A673 (cell line): ENCODE results near the gene MAST3. TPM values are rescaled to one million over a fixed set of nuclear protein-coding genes. Genes with fewer than 3 reads are reported as not detected.
"Not testable (repeated sequence)": the region's sequence is repeated elsewhere in the genome, so short reads cannot be mapped to it uniquely, and the experiment has no call there.

Experiments used
- BruUV-seq: library from RNA; stranded (reverse); fragments of 400-500 nt; replicated peaks from 2 replicates; lab custom pipeline; 2021; lab: Mats Ljungman, UMichigan
- CTCF ChIA-PET: fragments of 300-600 bp; sonication (Branson Sonifier 250); formaldehyde crosslinking; loops from one replicate; lab custom pipeline; 2022; ENCODE audit warnings: antibody characterized with exemption; lab: Charles Lee
- POLR2A ChIA-PET: fragments of 300-600 bp; sonication (Branson Sonifier 250); formaldehyde crosslinking; loops from one replicate; lab custom pipeline; 2022; ENCODE audit warnings: antibody characterized with exemption; ENCODE audit not compliant: low non-redundant PET; lab: Charles Lee
- DNase-seq: peaks from one replicate; pipeline ENCODE4 v3.0.0-alpha.2; 2015; ENCODE audit warnings: low spot score
- H3K27ac ChIP-seq: fragments of 200-600 bp; sonication (generic); 2 replicates; pipeline ENCODE4 v1.5.1; 2016; ENCODE audit warnings: mixed run types, low read depth, mild to moderate bottlenecking, mixed read lengths, antibody characterized with exemption, low read length; ENCODE audit not compliant: poor library complexity, severe bottlenecking
- H3K27me3 ChIP-seq: fragments of 200-600 bp; sonication (generic); replicated peaks from 2 replicates; pipeline ENCODE4 v1.6.1; 2017; ENCODE audit warnings: mixed run types, low read depth, mild to moderate bottlenecking, mixed read lengths, antibody characterized with exemption, low read length; ENCODE audit not compliant: insufficient read depth, poor library complexity
- H3K36me3 ChIP-seq: fragments of 200-600 bp; sonication (generic); 2 replicates; pipeline ENCODE4 v1.6.1; 2016; ENCODE audit warnings: mixed run types, mild to moderate bottlenecking, mixed read lengths, antibody characterized with exemption, low read length; ENCODE audit not compliant: insufficient read depth, poor library complexity, severe bottlenecking
- H3K4me1 ChIP-seq: fragments of 200-600 bp; sonication (generic); 2 replicates; pipeline ENCODE4 v1.6.1; 2017; ENCODE audit warnings: mixed run types, mild to moderate bottlenecking, mixed read lengths, antibody characterized with exemption, low read length; ENCODE audit not compliant: insufficient read depth, poor library complexity, severe bottlenecking
- H3K4me3 ChIP-seq: fragments of 200-600 bp; sonication (generic); 2 replicates; pipeline ENCODE4 v1.5.1; 2016; ENCODE audit warnings: low read depth, mixed run types, mild to moderate bottlenecking, mixed read lengths, low read length; ENCODE audit not compliant: poor library complexity, severe bottlenecking
- H3K9me3 ChIP-seq: fragments of 200-600 bp; sonication (generic); 2 replicates; pipeline ENCODE4 v1.6.1; 2016; ENCODE audit warnings: mixed run types, low read depth, mild to moderate bottlenecking, mixed read lengths, antibody characterized with exemption, low read length; ENCODE audit not compliant: poor library complexity, severe bottlenecking
- EZH2 ChIP-seq: fragments of 200-600 bp; sonication (generic); IDR thresholded peaks from 2 replicates; pipeline ENCODE4 v1.6.1; 2017; ENCODE audit warnings: borderline replicate concordance, low read depth, mild to moderate bottlenecking, mixed read lengths, antibody characterized with exemption, low read length; ENCODE audit not compliant: poor library complexity, severe bottlenecking
- intact Hi-C: fragments of 100-400 bp; cut with micrococcal nuclease; formaldehyde crosslinking; loops from one replicate; pipeline ENCODE4 v1.10.0; 2022; ENCODE audit not compliant: unreplicated experiment
- total RNA-seq: library from RNA; stranded (reverse); gene quantifications from 2 replicates; pipeline ENCODE4 v1.2.3, GENCODE V29; 2021
- TF ChIP-seq, protein P1 (sequence below): fragments of 300-800, 200-600 bp; sonication (generic); conservative IDR thresholded peaks from 2 replicates; pipeline ENCODE4 v1.5.1; 2017; ENCODE audit warnings: low read depth, mild to moderate bottlenecking, antibody characterized with exemption, low read length, moderate library complexity, mixed read lengths

The MAST3 gene
- total RNA-seq, 1 experiment from 2014 or later = 5.1 TPM

DNA sequence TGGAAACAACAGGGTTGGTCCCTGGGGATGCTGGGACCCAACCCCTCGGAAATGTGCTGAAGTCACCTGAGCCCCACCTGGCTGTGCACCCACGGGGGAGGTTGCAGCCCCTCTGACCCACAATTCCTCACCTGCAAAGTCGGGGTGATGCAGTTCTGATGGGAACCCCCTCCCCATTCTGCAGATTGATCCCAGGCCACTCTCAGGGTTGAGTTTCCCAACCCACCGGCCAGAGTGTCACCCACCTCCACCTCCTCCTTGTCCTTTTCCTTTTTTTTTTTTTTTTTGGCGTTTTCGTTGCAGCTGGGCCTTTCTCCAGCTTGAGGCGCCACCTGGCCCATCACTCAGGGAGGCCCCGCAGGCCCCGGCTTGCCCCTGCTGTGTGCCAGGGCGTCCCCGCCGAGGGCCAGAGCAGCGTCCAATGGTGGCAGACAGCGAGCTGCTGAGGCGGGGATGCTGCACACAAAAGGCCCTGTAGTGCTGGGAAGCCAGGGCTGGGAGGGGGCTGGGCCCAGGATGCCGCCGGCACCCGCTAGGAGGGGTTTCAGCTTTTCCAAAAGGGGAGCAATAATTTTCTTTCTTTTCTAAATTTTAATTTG, 60.0 kb downstream of the MAST3 start:
- no peaks in the 10 kb centered on the region for H3K9me3 ChIP-seq
- ChIA-PET POLR2A (no interaction called here), CTCF (no interaction called here)
- DNase-seq = no peak
- TF ChIP-seq, protein P1, sequence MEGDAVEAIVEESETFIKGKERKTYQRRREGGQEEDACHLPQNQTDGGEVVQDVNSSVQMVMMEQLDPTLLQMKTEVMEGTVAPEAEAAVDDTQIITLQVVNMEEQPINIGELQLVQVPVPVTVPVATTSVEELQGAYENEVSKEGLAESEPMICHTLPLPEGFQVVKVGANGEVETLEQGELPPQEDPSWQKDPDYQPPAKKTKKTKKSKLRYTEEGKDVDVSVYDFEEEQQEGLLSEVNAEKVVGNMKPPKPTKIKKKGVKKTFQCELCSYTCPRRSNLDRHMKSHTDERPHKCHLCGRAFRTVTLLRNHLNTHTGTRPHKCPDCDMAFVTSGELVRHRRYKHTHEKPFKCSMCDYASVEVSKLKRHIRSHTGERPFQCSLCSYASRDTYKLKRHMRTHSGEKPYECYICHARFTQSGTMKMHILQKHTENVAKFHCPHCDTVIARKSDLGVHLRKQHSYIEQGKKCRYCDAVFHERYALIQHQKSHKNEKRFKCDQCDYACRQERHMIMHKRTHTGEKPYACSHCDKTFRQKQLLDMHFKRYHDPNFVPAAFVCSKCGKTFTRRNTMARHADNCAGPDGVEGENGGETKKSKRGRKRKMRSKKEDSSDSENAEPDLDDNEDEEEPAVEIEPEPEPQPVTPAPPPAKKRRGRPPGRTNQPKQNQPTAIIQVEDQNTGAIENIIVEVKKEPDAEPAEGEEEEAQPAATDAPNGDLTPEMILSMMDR = no peak
- TF ChIP-seq EZH2 = no peak
- no peak overlapping the region for H3K4me3 ChIP-seq
- H3K4me1 ChIP-seq = no peaks in the 10 kb centered on the region
- BruUV-seq = no TSS peak
- H3K27me3 ChIP-seq = no peaks in the 10 kb centered on the region
- intact Hi-C loops = no loop called here
- no peak overlapping the region for H3K27ac ChIP-seq
- H3K36me3 ChIP-seq = peaks cover 14% of the 10 kb centered on the region

DNA sequence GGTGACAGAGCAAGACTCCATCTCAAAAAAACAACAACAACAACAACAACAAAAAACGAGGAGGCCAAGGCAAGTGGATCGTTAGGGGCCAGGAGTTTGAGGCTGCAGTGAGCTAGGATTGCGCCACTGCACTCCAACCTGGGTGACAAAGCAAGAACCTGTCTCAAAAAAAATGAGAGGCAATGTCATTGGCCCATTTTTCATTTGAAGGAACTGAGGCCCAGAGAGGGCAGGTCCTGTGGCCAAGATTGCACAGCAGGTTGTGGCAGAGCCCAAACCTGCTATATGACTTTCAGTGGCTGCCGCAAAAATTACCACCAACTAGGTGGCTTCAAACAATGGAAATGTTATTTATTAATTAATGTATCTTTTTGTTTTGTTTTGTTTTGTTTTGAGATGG, 60.9 kb downstream of the MAST3 start:
- CTCF ChIA-PET = no interaction called here
- H3K27ac ChIP-seq = no peak overlapping the region
- no peaks in the 10 kb centered on the region for H3K9me3 ChIP-seq
- POLR2A ChIA-PET = no interaction called here
- no TSS peak for BruUV-seq
- H3K36me3 ChIP-seq = peaks cover 22% of the 10 kb centered on the region
- no peak for DNase-seq
- TF ChIP-seq, protein P1 = no peak
- TF ChIP-seq EZH2 = no peak
- no peak overlapping the region for H3K4me3 ChIP-seq
- no peaks in the 10 kb centered on the region for H3K27me3 ChIP-seq
- no peaks in the 10 kb centered on the region for H3K4me1 ChIP-seq
- intact Hi-C loops = no loop called here

DNA sequence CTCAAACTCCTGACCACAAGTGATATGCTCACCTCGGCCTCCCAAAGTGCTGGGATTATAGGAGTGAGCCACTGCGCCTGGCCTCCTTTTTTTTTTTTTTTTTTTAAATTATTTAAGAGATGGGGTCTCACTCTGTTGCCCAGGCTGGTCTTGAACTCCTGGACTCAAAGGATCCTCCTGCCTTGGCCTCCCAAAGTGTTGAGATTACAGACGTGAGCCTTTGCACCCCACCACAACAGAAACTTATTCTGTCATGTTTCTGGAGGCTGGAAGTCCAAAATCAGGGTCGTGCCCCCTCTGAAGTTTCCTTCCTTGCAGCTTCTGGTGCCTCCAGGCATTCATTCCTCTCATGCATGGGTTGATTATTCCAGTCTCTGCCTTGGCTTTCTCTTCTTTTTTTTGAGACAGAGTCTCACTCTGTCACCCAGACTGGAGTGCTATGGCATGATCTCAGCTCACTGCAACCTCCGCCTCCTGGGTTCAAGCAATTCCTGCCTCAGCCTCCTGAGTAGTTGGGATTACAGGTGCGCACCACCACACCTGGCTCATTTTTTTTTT, 61.6 kb downstream of the MAST3 start:
- intact Hi-C loops, H3K27ac ChIP-seq, POLR2A ChIA-PET, H3K27me3 ChIP-seq, BruUV-seq, H3K9me3 ChIP-seq, H3K4me3 ChIP-seq, DNase-seq, H3K4me1 ChIP-seq, CTCF ChIA-PET: not testable (repeated sequence)
- peaks cover 24% of the 10 kb centered on the region for H3K36me3 ChIP-seq

DNA sequence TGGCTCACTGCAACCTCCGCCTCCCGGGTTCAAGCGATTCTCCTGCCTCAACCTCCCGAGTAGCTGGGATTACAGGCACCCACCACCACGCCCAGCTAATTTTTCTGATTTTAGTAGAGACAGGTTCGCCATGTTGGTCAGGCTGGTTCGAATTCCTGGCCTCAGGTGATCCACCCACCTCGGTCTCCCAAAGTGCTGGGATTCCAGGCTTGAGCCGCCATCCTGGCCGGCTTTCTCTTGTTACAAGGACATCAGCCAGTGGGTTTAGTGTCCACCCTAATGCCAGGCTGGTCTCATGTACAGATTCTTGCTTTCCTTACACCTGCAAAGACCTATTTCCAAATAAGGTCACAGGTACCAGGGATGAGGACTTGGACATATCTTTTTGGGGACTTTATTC, 62.2 kb downstream of the MAST3 start:
- H3K9me3 ChIP-seq = no peaks in the 10 kb centered on the region
- no TSS peak for BruUV-seq
- H3K36me3 ChIP-seq = peaks cover 24% of the 10 kb centered on the region
- DNase-seq = no peak
- intact Hi-C loops = no loop called here
- no peak overlapping the region for H3K27ac ChIP-seq
- ChIA-PET CTCF (interaction anchor here (1.7 kb wide), 1 partner anchor 47 kb away, joined by 5 read pairs; no protein-coding TSS in a partner anchor), POLR2A (interaction anchor here (0.6 kb wide), 1 partner anchor 62 kb away, joined by 7 read pairs; no protein-coding TSS in a partner anchor)
- H3K27me3 ChIP-seq = no peaks in the 10 kb centered on the region
- H3K4me3 ChIP-seq = no peak overlapping the region
- no peak for TF ChIP-seq EZH2
- TF ChIP-seq, protein P1 = no peak
- H3K4me1 ChIP-seq = no peaks in the 10 kb centered on the region
